ENCODE measurements around the gene RNASEH2A.

GRCh38 chr19:12772323-12772722 lies 34.1 kb upstream of the RNASEH2A start:
- TF ChIP-seq EZH2 (IDR thresholded peaks at IDR 0.05; ENCODE audit: insufficient read depth, poor library complexity, severe bottlenecking) (no peak), EZH2phosphoT487 (IDR thresholded peaks at IDR 0.05; ENCODE audit: insufficient read depth, low read depth) (no peak)
